ENCODE results near the gene SPN. TPM values are rescaled to one million over a fixed set of nuclear protein-coding genes. Genes with fewer than 3 reads are reported as not detected.

The SPN gene
- total RNA-seq, 4 donors from 2014 or later, result 1.1 to 1.5 (median 1.3) TPM

- DNase-seq (ENCODE audit: low spot score in 2 of 2), result no peak
- TF ChIP-seq CTCF (IDR thresholded peaks at IDR 0.05) (no peak), EP300 (IDR thresholded peaks at IDR 0.05) (no peak), POLR2A (IDR thresholded peaks at IDR 0.05) (no peak)
- Histone ChIP-seq H3K9me3 (no peaks in the 10 kb centered on the region), H3K27ac (no peak overlapping the region), H3K27me3 (no peaks in the 10 kb centered on the region), H3K4me1 (no peaks in the 10 kb centered on the region), H3K36me3 (no peaks in the 10 kb centered on the region), H3K4me3 (no peak overlapping the region)
- 68 to 77% methylated on average over 4 of the region's 4 CpGs for WGBS, 2 donors
Observed at GRCh38 chr16:29644973-29645693, 17.9 kb upstream of the SPN start.

- H3K4me3 ChIP-seq, result no peak overlapping the region
Observed at GRCh38 chr16:29645694-29646187, 17.3 kb upstream of the SPN start.

GRCh38 chr16:29646947-29647346 is 16.1 kb upstream of the SPN start:
- Histone ChIP-seq H3K9me3 (no peaks in the 10 kb centered on the region), H3K4me1 (no peaks in the 10 kb centered on the region), H3K27me3 (no peaks in the 10 kb centered on the region), H3K27ac (no peak overlapping the region), H3K4me3 (no peak overlapping the region), H3K36me3 (no peaks in the 10 kb centered on the region)
- no peak for DNase-seq (ENCODE audit: low spot score in 2 of 2)
- 92 to 93% methylated on average over 3 of the region's 3 CpGs for WGBS, 2 donors
- TF ChIP-seq EP300 (IDR thresholded peaks at IDR 0.05), result no peak
- TF ChIP-seq CTCF (IDR thresholded peaks at IDR 0.05), result no peak
- TF ChIP-seq POLR2A (IDR thresholded peaks at IDR 0.05), result no peak

More at GRCh38 chr16:29645694-29646187, 17.3 kb upstream of the SPN start:
- Histone ChIP-seq H3K4me1 (no peaks in the 10 kb centered on the region), H3K27me3 (no peaks in the 10 kb centered on the region), H3K36me3 (no peaks in the 10 kb centered on the region), H3K9me3 (no peaks in the 10 kb centered on the region), H3K27ac (no peak overlapping the region)
- no peak for DNase-seq (ENCODE audit: low spot score in 2 of 2)
- 65 to 76% methylated on average over 4 of the region's 4 CpGs for WGBS, 2 donors
- TF ChIP-seq CTCF (IDR thresholded peaks at IDR 0.05), result no peak
- TF ChIP-seq POLR2A (IDR thresholded peaks at IDR 0.05), result no peak
- no peak for TF ChIP-seq EP300 (IDR thresholded peaks at IDR 0.05)

- no peaks in the 10 kb centered on the region for H3K36me3 ChIP-seq
- WGBS, 2 donors, result 65 to 72% methylated on average over 9 of the region's 9 CpGs
- no peaks in the 10 kb centered on the region for H3K27me3 ChIP-seq
- TF ChIP-seq EP300 (IDR thresholded peaks at IDR 0.05) (no peak), POLR2A (IDR thresholded peaks at IDR 0.05) (no peak), CTCF (IDR thresholded peaks at IDR 0.05) (no peak)
- no peak overlapping the region for H3K4me3 ChIP-seq
- no peaks in the 10 kb centered on the region for H3K4me1 ChIP-seq
- no peaks in the 10 kb centered on the region for H3K9me3 ChIP-seq
- no peak overlapping the region for H3K27ac ChIP-seq
- DNase-seq (ENCODE audit: low spot score in 2 of 2), result no peak
Observed at GRCh38 chr16:29649588-29650494, 13.2 kb upstream of the SPN start.

- 93 to 97% methylated on average over 2 of the region's 2 CpGs for WGBS, 2 donors
- Histone ChIP-seq H3K9me3 (no peaks in the 10 kb centered on the region), H3K4me3 (no peak overlapping the region), H3K27me3 (no peaks in the 10 kb centered on the region), H3K27ac (no peak overlapping the region), H3K36me3 (no peaks in the 10 kb centered on the region), H3K4me1 (no peaks in the 10 kb centered on the region)
- no peak for TF ChIP-seq POLR2A (IDR thresholded peaks at IDR 0.05)
- no peak for TF ChIP-seq EP300 (IDR thresholded peaks at IDR 0.05)
- no peak for TF ChIP-seq CTCF (IDR thresholded peaks at IDR 0.05)
- no peak for DNase-seq (ENCODE audit: low spot score in 2 of 2)
Observed at GRCh38 chr16:29650771-29651170, 12.3 kb upstream of the SPN start.

All from tibial nerve (tissue), 4 donors.